Thymus (tissue), 11 donors: ENCODE data around the gene GRIK4. TPM values are rescaled to one million over a fixed set of nuclear protein-coding genes. Genes with fewer than 3 reads are reported as not detected.

Source experiments
- DNase-seq, 9 donors: peaks; one replicate each; pipeline ENCODE4 v3.0.0-alpha.2; 2013; ENCODE audit warnings: low spot score in 9 of 9, low read depth in 6 of 9, missing footprints in 1 of 9
- H3K27ac ChIP-seq, 2 donors: one replicate each; pipeline ENCODE4 v1.5.1; 2013; ENCODE audit warnings: control low read depth in 1 of 2, low read depth in 1 of 2, low read length in 1 of 2, mild to moderate bottlenecking in 1 of 2, moderate library complexity in 1 of 2
- H3K27me3 ChIP-seq, 2 donors: one replicate each; pipeline ENCODE4 v1.5.1; 2013; ENCODE audit warnings: low read length in 1 of 2; ENCODE audit not compliant: control insufficient read depth in 2 of 2, insufficient read depth in 1 of 2
- H3K36me3 ChIP-seq, 2 donors: one replicate each; pipeline ENCODE4 v1.5.1; 2013; ENCODE audit warnings: low read length in 1 of 2, mild to moderate bottlenecking in 1 of 2, moderate library complexity in 1 of 2; ENCODE audit not compliant: control insufficient read depth in 2 of 2, insufficient read depth in 2 of 2
- H3K4me1 ChIP-seq, 2 donors: one replicate each; pipeline ENCODE4 v1.5.1; 2013; ENCODE audit warnings: low read length in 2 of 2; ENCODE audit not compliant: control insufficient read depth in 2 of 2, insufficient read depth in 2 of 2
- H3K4me3 ChIP-seq, 2 donors: one replicate each; pipeline ENCODE4 v1.5.1; 2013; ENCODE audit warnings: low read length in 2 of 2, control low read depth in 1 of 2, mild to moderate bottlenecking in 1 of 2
- H3K9me3 ChIP-seq, 2 donors: one replicate each; pipeline ENCODE4 v1.5.1; 2013; ENCODE audit warnings: low read length in 1 of 2, mild to moderate bottlenecking in 1 of 2; ENCODE audit not compliant: control insufficient read depth in 2 of 2, insufficient read depth in 1 of 2
- WGBS: extraction: QIAGEN DNeasy Blood & Tissue Kit; methylation state at CpG from one replicate; pipeline ENCODE4 v1.1.7; 2013; 5-methylcytosine and 5-hydroxymethylcytosine counted together
- polyA plus RNA-seq: library from polyadenylated mRNA; stranded (reverse); fragments of 200-250 nt; gene quantifications from one replicate; pipeline ENCODE4 v1.2.3, GENCODE V29; 2013
- total RNA-seq: library from RNA; stranded (reverse); fragments of 120-200 nt; gene quantifications from one replicate; pipeline ENCODE4 v1.2.4, GENCODE V29; 2013
- donor health status: healthy.

The GRIK4 gene
- total and polyA plus RNA-seq, 2 donors, result 0.11 to 0.19 TPM

- Histone ChIP-seq H3K27ac (no peak overlapping the region), H3K4me3 (no peak overlapping the region), H3K9me3 (no peaks in the 10 kb centered on the region), H3K27me3 (peaks cover 0 to 7% of the 10 kb centered on the region in 2 donors), H3K4me1 (no peaks in the 10 kb centered on the region), H3K36me3 (no peaks in the 10 kb centered on the region)
- WGBS, result 94% methylated on average over 10 of the region's 10 CpGs
- no peak for DNase-seq
These were observed 130.8 kb downstream of the GRIK4 start for GRCh38 chr11:120642196-120642894.

- 92% methylated on average over 6 of the region's 6 CpGs for WGBS
- H3K27me3 ChIP-seq, result peaks cover 0 to 7% of the 10 kb centered on the region in 2 donors
- no peak for DNase-seq
- no peaks in the 10 kb centered on the region for H3K4me1 ChIP-seq
- H3K36me3 ChIP-seq, result no peaks in the 10 kb centered on the region
- H3K27ac ChIP-seq, result no peak overlapping the region
- H3K4me3 ChIP-seq, result no peak overlapping the region
- no peaks in the 10 kb centered on the region for H3K9me3 ChIP-seq
These were observed 131.7 kb downstream of the GRIK4 start for GRCh38 chr11:120643284-120643683.

GRCh38 chr11:120645639-120646038, 134.1 kb downstream of the GRIK4 start:
- Histone ChIP-seq H3K36me3 (no peaks in the 10 kb centered on the region), H3K27ac (no peak overlapping the region), H3K4me3 (no peak overlapping the region), H3K9me3 (no peaks in the 10 kb centered on the region), H3K4me1 (no peaks in the 10 kb centered on the region), H3K27me3 (peaks cover 0 to 7% of the 10 kb centered on the region in 2 donors)
- 31% methylated on average over 12 of the region's 12 CpGs for WGBS
- no peak for DNase-seq

- Histone ChIP-seq H3K4me1 (no peaks in the 10 kb centered on the region), H3K4me3 (no peak overlapping the region), H3K27ac (no peak overlapping the region), H3K36me3 (no peaks in the 10 kb centered on the region), H3K9me3 (no peaks in the 10 kb centered on the region), H3K27me3 (peaks cover 0 to 7% of the 10 kb centered on the region in 2 donors)
- DNase-seq, result no peak
- 87% methylated on average over 3 of the region's 3 CpGs for WGBS
These were observed 134.7 kb downstream of the GRIK4 start for GRCh38 chr11:120646206-120646605.

- no peak for DNase-seq
- Histone ChIP-seq H3K27me3 (peaks cover 0 to 7% of the 10 kb centered on the region in 2 donors), H3K4me3 (no peak overlapping the region), H3K9me3 (no peaks in the 10 kb centered on the region), H3K27ac (no peak overlapping the region), H3K36me3 (no peaks in the 10 kb centered on the region), H3K4me1 (no peaks in the 10 kb centered on the region)
- 91% methylated on average over 12 of the region's 12 CpGs for WGBS
These were observed 136.1 kb downstream of the GRIK4 start for GRCh38 chr11:120647681-120648080.

GRCh38 chr11:120648771-120649170, 137.2 kb downstream of the GRIK4 start:
- H3K4me3 ChIP-seq, result no peak overlapping the region
- H3K27ac ChIP-seq, result no peak overlapping the region
- whole genome bisulfite sequencing, result 80% methylated on average over 6 of the region's 6 CpGs
- DNase-seq, result no peak
- no peaks in the 10 kb centered on the region for H3K36me3 ChIP-seq
- H3K4me1 ChIP-seq, result no peaks in the 10 kb centered on the region
- H3K9me3 ChIP-seq, result no peaks in the 10 kb centered on the region
- peaks cover 0 to 7% of the 10 kb centered on the region in 2 donors for H3K27me3 ChIP-seq

GRCh38 chr11:120649316-120649715, 137.8 kb downstream of the GRIK4 start:
- Histone ChIP-seq H3K27me3 (peaks cover 0 to 7% of the 10 kb centered on the region in 2 donors), H3K27ac (no peak overlapping the region), H3K4me1 (no peaks in the 10 kb centered on the region), H3K4me3 (no peak overlapping the region), H3K9me3 (no peaks in the 10 kb centered on the region), H3K36me3 (no peaks in the 10 kb centered on the region)
- DNase-seq, result no peak
- WGBS, result 30% methylated on average over 5 of the region's 5 CpGs

GRCh38 chr11:120651396-120651795, 139.8 kb downstream of the GRIK4 start:
- 88% methylated on average over 3 of the region's 3 CpGs for WGBS
- H3K27ac ChIP-seq, result no peak overlapping the region
- no peaks in the 10 kb centered on the region for H3K36me3 ChIP-seq

GRCh38 chr11:120651836-120652235, 140.3 kb downstream of the GRIK4 start:
- H3K9me3 ChIP-seq, result no peaks in the 10 kb centered on the region
- no peaks in the 10 kb centered on the region for H3K27me3 ChIP-seq
- no peak overlapping the region for H3K4me3 ChIP-seq
- H3K27ac ChIP-seq, result no peak overlapping the region
- H3K36me3 ChIP-seq, result no peaks in the 10 kb centered on the region
- no peak for DNase-seq
- WGBS, result 92% methylated on average over 6 of the region's 6 CpGs
- no peaks in the 10 kb centered on the region for H3K4me1 ChIP-seq

More at GRCh38 chr11:120651396-120651795, 139.8 kb downstream of the GRIK4 start:
- H3K27me3 ChIP-seq, result no peaks in the 10 kb centered on the region
- H3K9me3 ChIP-seq, result no peaks in the 10 kb centered on the region
- H3K4me3 ChIP-seq, result no peak overlapping the region
- no peak for DNase-seq
- H3K4me1 ChIP-seq, result no peaks in the 10 kb centered on the region
